CD4-positive, alpha-beta T cell treated with Interleukin-17A for 4 hours (primary cell): ENCODE data around the gene SLC4A11.

Source experiments
- DNase-seq: peaks from one replicate; pipeline ENCODE4 v3.0.0-alpha.2; 2020; ENCODE audit warnings: mixed read lengths

Gene SLC4A11

GRCh38 chr20:3239026-3239866 lies at the start of gene SLC4A11:
Gene SLC4A11, minus strand, starts transcription at chr20:3239190. Its CDS starts 53 bp downstream, at chr20:3239137.
- peak; percentile 52 for DNase-seq

- no peak for DNase-seq
Measured at GRCh38 chr20:3283222-3283820, 44.3 kb upstream of the SLC4A11 start.

GRCh38 chr20:3282271-3283221 lies 43.6 kb upstream of the SLC4A11 start:
- DNase-seq, result no peak

- DNase-seq, result no peak
Measured at GRCh38 chr20:3281437-3281836, 42.4 kb upstream of the SLC4A11 start.

GRCh38 chr20:3279761-3280160 lies 40.8 kb upstream of the SLC4A11 start:
- DNase-seq, result no peak

- no peak for DNase-seq
Measured at GRCh38 chr20:3277686-3278465, 38.9 kb upstream of the SLC4A11 start.

- no peak for DNase-seq
Measured at GRCh38 chr20:3276680-3277015, 37.7 kb upstream of the SLC4A11 start.

GRCh38 chr20:3275966-3276679 lies 37.1 kb upstream of the SLC4A11 start:
- DNase-seq, result no peak

GRCh38 chr20:3275064-3275935 lies 36.3 kb upstream of the SLC4A11 start:
- no peak for DNase-seq

- no peak for DNase-seq
Measured at GRCh38 chr20:3273371-3273770, 34.4 kb upstream of the SLC4A11 start.

GRCh38 chr20:3270051-3270450 lies 31.1 kb upstream of the SLC4A11 start:
- DNase-seq, result no peak

GRCh38 chr20:3262566-3262965 lies 23.6 kb upstream of the SLC4A11 start:
- no peak for DNase-seq

- no peak for DNase-seq
Measured at GRCh38 chr20:3258429-3258828, 19.4 kb upstream of the SLC4A11 start.

- no peak for DNase-seq
Measured at GRCh38 chr20:3255728-3256127, 16.7 kb upstream of the SLC4A11 start.

- no peak for DNase-seq
Measured at GRCh38 chr20:3251806-3252205, 12.8 kb upstream of the SLC4A11 start.

- DNase-seq, result no peak
Measured at GRCh38 chr20:3250091-3250504, 11.1 kb upstream of the SLC4A11 start.

- no peak for DNase-seq
Measured at GRCh38 chr20:3248993-3249347, 10.0 kb upstream of the SLC4A11 start.

GRCh38 chr20:3248167-3248992 lies 9.4 kb upstream of the SLC4A11 start:
- DNase-seq, result peak; percentile 20

GRCh38 chr20:3247638-3248037 lies 8.6 kb upstream of the SLC4A11 start:
- DNase-seq, result no peak

GRCh38 chr20:3246682-3247081 lies 7.7 kb upstream of the SLC4A11 start:
- no peak for DNase-seq
